Suprapubic skin (tissue), 3 donors: ENCODE results near the gene HOXA6.

Experiments
- CTCF ChIP-seq, 2 donors: fragments of 200-600 bp in 1 of 2; fragments of 450-650 bp in 1 of 2; sonication (generic) in 1 of 2; IDR thresholded peaks; one replicate each; pipeline ENCODE4 v1.5.1; 2016 to 2019; ENCODE audit warnings: antibody characterized with exemption in 2 of 2, mild to moderate bottlenecking in 1 of 2, moderate library complexity in 1 of 2
- POLR2AphosphoS5 ChIP-seq, 3 donors: sonication (generic); formaldehyde crosslinking; IDR thresholded peaks; one replicate each; pipeline ENCODE4 v1.6.1; 2017; ENCODE audit warnings: antibody characterized with exemption in 3 of 3

DNA sequence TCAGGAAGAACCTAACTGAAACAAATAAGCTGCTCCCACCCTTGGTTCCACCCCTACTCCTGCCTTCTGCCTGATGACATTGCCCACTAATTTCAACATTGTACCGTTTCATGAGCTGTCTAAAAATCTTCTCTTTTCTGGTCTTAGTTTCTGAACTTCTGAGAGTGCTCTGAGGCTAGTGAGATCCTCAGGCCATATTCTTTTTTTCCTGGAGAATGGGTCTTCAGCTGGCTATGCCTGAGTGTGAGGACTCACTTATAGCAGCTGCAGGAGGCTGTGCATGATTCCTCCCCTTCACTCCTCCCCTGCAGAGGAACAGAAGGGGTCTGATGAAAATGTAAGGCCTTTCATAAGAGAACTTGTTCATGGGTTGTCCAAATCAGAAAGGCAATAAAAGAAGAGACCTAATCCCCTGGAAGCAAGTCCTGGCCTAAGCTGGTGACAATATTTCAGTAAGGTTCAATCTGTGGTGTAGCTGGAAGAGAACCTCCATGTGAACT lies 28.1 kb downstream of the HOXA6 start:
- TF ChIP-seq POLR2AphosphoS5 (IDR thresholded peaks at IDR 0.05) (no peak), CTCF (IDR thresholded peaks at IDR 0.05) (no peak)
